NCI-H128 (cell line): Measurements from ENCODE around the gene ZNF562.

Experiments
- DNase-seq: peaks from one replicate; lab custom pipeline; 2025; ENCODE audit not compliant: unreplicated experiment; lab: John Stamatoyannopoulos, UW

ZNF562 gene

GRCh38 chr19:9645472-9645871, 29.4 kb downstream of the ZNF562 start:
- no peak for DNase-seq

- DNase-seq: no peak
Observed at GRCh38 chr19:9644472-9644871, 30.4 kb downstream of the ZNF562 start.

- no peak for DNase-seq
Observed at GRCh38 chr19:9641810-9642209, 33.1 kb downstream of the ZNF562 start.

- DNase-seq: no peak
Observed at GRCh38 chr19:9640956-9641355, 33.9 kb downstream of the ZNF562 start.

- no peak for DNase-seq
Observed at GRCh38 chr19:9636018-9636417, 38.9 kb downstream of the ZNF562 start.

- no peak for DNase-seq
Observed at GRCh38 chr19:9627856-9628255, 47.0 kb downstream of the ZNF562 start.

GRCh38 chr19:9622531-9622930, 52.4 kb downstream of the ZNF562 start:
- no peak for DNase-seq

- peak; percentile 54 for DNase-seq
Observed at GRCh38 chr19:9621156-9622037, 53.5 kb downstream of the ZNF562 start, which contains the start of gene ZNF561. ZNF561 (minus strand) TSS chr19:9621232; CDS start chr19:9619456, 1,776 bp downstream.

- no peak for DNase-seq
Observed at GRCh38 chr19:9620842-9621155, 54.1 kb downstream of the ZNF562 start.

GRCh38 chr19:9615844-9616243, 59.1 kb downstream of the ZNF562 start:
- no peak for DNase-seq

GRCh38 chr19:9610484-9611113, 64.3 kb downstream of the ZNF562 start:
- DNase-seq: no peak

- DNase-seq: no peak
Observed at GRCh38 chr19:9608912-9609311, 66.0 kb downstream of the ZNF562 start.

- DNase-seq: no peak
Observed at GRCh38 chr19:9597027-9597426, 77.9 kb downstream of the ZNF562 start.
